H1 (cell line): ENCODE results near the gene VWA3B. TPM values are rescaled to one million over a fixed set of nuclear protein-coding genes. Genes with fewer than 3 reads are reported as not detected.

Experiments used
- ASH2L ChIP-seq: fragments of 200-600, 300-600 bp; sonication (generic); IDR thresholded peaks from one replicate; pipeline ENCODE4 v1.7.1; 2017; ENCODE audit warnings: low read length
- CTCF ChIP-seq, 3 experiments: IDR thresholded peaks; 1 replicate in 2 of 3; 2 replicates in 1 of 3; pipeline versions ENCODE4 v1.5.1 to v1.6.1; 2011; ENCODE audit warnings: low read length in 3 of 3, mild to moderate bottlenecking in 3 of 3, inconsistent platforms in 2 of 3, low read depth in 1 of 3, moderate library complexity in 1 of 3; ENCODE audit not compliant: insufficient read depth in 1 of 3; ENCODE audit errors: control extremely low read depth in 1 of 3
- EGR1 ChIP-seq: IDR thresholded peaks from 2 replicates; pipeline ENCODE4 v1.6.1; 2011; ENCODE audit warnings: low read depth, low read length, borderline replicate concordance
- POLR2A ChIP-seq, 2 experiments: IDR thresholded peaks; 1 replicate in 1 of 2; 2 replicates in 1 of 2; pipeline ENCODE4 v1.6.1; 2011; ENCODE audit warnings: low read depth in 2 of 2, low read length in 2 of 2, mild to moderate bottlenecking in 2 of 2; ENCODE audit errors: control extremely low read depth in 1 of 2
- SAP30 ChIP-seq: fragments of 300-600 bp; sonication (generic); IDR thresholded peaks from 2 replicates; pipeline ENCODE4 v1.7.1; 2012; ENCODE audit warnings: low read length, moderate library complexity, mild to moderate bottlenecking, inconsistent platforms; ENCODE audit not compliant: insufficient read depth, insufficient replicate concordance
- SP2 ChIP-seq: IDR thresholded peaks from 2 replicates; pipeline ENCODE4 v1.6.1; 2012; ENCODE audit warnings: mild to moderate bottlenecking, low read length, inconsistent platforms
- SRF ChIP-seq: IDR thresholded peaks from 2 replicates; pipeline ENCODE4 v1.6.1; 2011; ENCODE audit warnings: mild to moderate bottlenecking, low read depth, low read length, moderate library complexity
- polyA plus RNA-seq, 7 experiments: library from polyadenylated mRNA; depleted of rRNA in 3 of 7; stranded (reverse) in 5 of 7; unstranded in 2 of 7; fragments of >200 nt in 5 of 7; fragments of 200-250 nt in 2 of 7; gene quantifications; 1 replicate in 5 of 7; 2 replicates in 1 of 7; 4 replicates in 1 of 7; pipeline versions ENCODE4 v1.2.1 to v1.2.3, GENCODE V29; 2011 to 2013; ENCODE audit warnings: missing spikeins in 2 of 7, mixed read lengths in 2 of 7
- total RNA-seq: library from RNA; stranded (reverse); fragmentation: NEBNext Ultra II Directional; extraction: Animal tissue kit (Norgen Biotek cat#: 25700); gene quantifications from 2 replicates; pipeline ENCODE4 v1.2.1, GENCODE V29; 2021

The VWA3B gene
- total and polyA plus RNA-seq, 2 of the 8 experiments (the other 6 are each of a cell fraction or from before 2014, with no cell fraction given) = not detected

GRCh38 chr2:98037666-98038336 is 49.2 kb upstream of the VWA3B start (continued):
- TF ChIP-seq SAP30 = no peak
- TF ChIP-seq SP2 = no peak
- no peak for TF ChIP-seq POLR2A (IDR thresholded peaks at IDR 0.05; ENCODE audit: control extremely low read depth in 1 of 2, low read depth in 2 of 2, low read length in 2 of 2)
- no peak for TF ChIP-seq EGR1
- TF ChIP-seq ASH2L = no peak
- no peak for TF ChIP-seq SRF
- no peak for TF ChIP-seq CTCF (IDR thresholded peaks at IDR 0.05; ENCODE audit: control extremely low read depth in 1 of 3, insufficient read depth in 1 of 3, low read depth in 1 of 3, low read length in 3 of 3)
